Activated naive CD8-positive, alpha-beta T cell treated with anti-CD3 and anti-CD28 coated beads, Interleukin-2, amount 10 ng/mL, durations not matched to agents 7 days and 5 days (primary cell): ENCODE measurements around the gene CHMP5. TPM values are rescaled to one million over a fixed set of nuclear protein-coding genes. Genes with fewer than 3 reads are reported as not detected.

Experiments
- ATAC-seq: fragments of 150-1000 bp; cut with Tn5 transposase; one replicate; pipeline ENCODE4 v1.10.0; 2021; ENCODE audit warnings: low read depth, moderate library complexity
- POLR2A ChIA-PET: fragments of 350-600 bp; sonication (Branson Sonifier 250); formaldehyde crosslinking; loops from one replicate; lab custom pipeline; 2021; ENCODE audit warnings: antibody characterized with exemption; lab: Charles Lee
- DNase-seq: peaks from one replicate; pipeline ENCODE4 v3.0.0; 2021
- H3K27ac Mint-ChIP-seq: one replicate; pipeline ENCODE4 v1.8.0; 2022; ENCODE audit warnings: mild to moderate bottlenecking, mixed read lengths
- H3K27me3 Mint-ChIP-seq: one replicate; pipeline ENCODE4 v1.8.0; 2022; ENCODE audit warnings: mild to moderate bottlenecking, moderate library complexity, mixed read lengths
- H3K36me3 Mint-ChIP-seq: one replicate; pipeline ENCODE4 v1.8.0; 2021; ENCODE audit warnings: mild to moderate bottlenecking, mixed read lengths
- H3K4me1 Mint-ChIP-seq: one replicate; pipeline ENCODE4 v1.8.0; 2021; ENCODE audit warnings: mixed read lengths
- H3K4me3 Mint-ChIP-seq: one replicate; pipeline ENCODE4 v1.8.0; 2022; ENCODE audit warnings: mild to moderate bottlenecking, moderate library complexity, mixed read lengths
- H3K9me3 Mint-ChIP-seq: one replicate; pipeline ENCODE4 v1.8.0; 2021; ENCODE audit warnings: mixed read lengths
- total RNA-seq, 2 experiments: library from RNA; stranded (reverse); gene quantifications; one replicate each; pipeline ENCODE4 v1.2.3, GENCODE V29; 2021

Gene CHMP5
- total RNA-seq, 2 experiments from 2014 or later = 96.1 to 97.1 TPM

DNA sequence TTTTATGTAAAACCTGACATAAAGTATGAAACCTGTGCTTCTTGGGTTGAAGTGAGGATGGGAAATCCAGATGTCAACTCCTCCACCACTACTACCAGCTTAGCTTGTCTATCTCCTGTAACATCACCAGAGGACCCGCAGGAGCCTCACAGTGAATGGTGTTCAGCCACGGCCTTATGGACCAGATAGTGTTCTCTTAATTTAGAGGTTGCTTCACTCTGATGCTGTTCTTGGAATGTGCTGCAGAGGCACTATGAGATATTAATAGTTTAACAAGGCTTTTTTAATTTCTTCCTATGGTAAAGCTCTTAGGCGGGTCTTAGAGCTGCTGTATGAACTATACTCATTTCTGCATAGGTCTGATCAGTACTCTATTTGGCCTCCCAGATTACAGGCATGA lies 53.4 kb downstream of the CHMP5 start:
- Mint-ChIP-seq H3K27me3 (no peaks in the 10 kb centered on the region), H3K4me1 (peaks cover 2% of the 10 kb centered on the region), H3K4me3 (no peak overlapping the region), H3K36me3 (peaks cover 39% of the 10 kb centered on the region), H3K9me3 (no peaks in the 10 kb centered on the region), H3K27ac (no peak overlapping the region)
- POLR2A ChIA-PET = no interaction called here
- DNase-seq (no peak), ATAC-seq (no peak)

DNA sequence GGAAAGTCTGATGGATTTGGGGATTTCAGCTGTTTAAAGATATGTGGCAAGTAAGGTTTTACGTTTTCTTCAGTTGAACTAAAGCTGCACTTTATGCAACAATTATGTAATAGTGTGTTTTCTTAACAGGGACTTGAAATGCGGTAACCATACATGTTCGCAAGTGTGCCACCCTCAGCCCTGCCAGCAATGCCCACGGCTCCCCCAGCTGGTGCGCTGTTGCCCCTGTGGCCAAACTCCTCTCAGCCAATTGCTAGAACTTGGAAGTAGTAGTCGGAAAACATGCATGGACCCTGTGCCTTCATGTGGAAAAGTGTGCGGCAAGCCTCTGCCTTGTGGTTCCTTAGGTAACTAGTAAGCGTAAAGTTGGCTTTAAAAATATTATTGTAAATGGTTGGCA lies 53.9 kb downstream of the CHMP5 start:
- ATAC-seq (no peak), DNase-seq (no peak)
- POLR2A ChIA-PET = no interaction called here
- peaks cover 2% of the 10 kb centered on the region for H3K4me1 Mint-ChIP-seq
- H3K36me3 Mint-ChIP-seq = peaks cover 39% of the 10 kb centered on the region
- no peak overlapping the region for H3K4me3 Mint-ChIP-seq
- H3K27me3 Mint-ChIP-seq = no peaks in the 10 kb centered on the region
- H3K27ac Mint-ChIP-seq = no peak overlapping the region
- no peaks in the 10 kb centered on the region for H3K9me3 Mint-ChIP-seq

DNA sequence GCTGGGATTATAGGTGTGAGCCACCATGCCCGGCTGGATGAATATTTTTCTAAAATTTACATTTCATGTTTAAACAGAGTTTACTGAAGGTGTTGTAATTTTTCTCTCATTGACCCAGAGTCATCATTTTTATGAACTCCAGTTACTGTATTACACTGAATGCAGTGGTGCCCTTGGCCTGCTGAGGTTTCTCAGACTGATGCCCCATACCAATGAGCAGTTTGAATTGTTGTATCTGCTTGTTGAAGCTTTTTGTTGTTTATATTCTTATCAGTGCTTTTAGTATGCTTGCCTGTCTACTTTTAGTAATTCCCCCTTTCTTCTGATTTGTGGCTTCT lies 55.4 kb downstream of the CHMP5 start:
- POLR2A ChIA-PET = interaction anchor here (0.9 kb wide), 1 partner anchor 14 kb away, joined by 3 read pairs; no protein-coding TSS in a partner anchor
- no peak overlapping the region for H3K27ac Mint-ChIP-seq
- no peak overlapping the region for H3K4me3 Mint-ChIP-seq
- peaks cover 2% of the 10 kb centered on the region for H3K4me1 Mint-ChIP-seq
- no peaks in the 10 kb centered on the region for H3K9me3 Mint-ChIP-seq
- ATAC-seq = no peak
- no peak for DNase-seq
- peaks cover 44% of the 10 kb centered on the region for H3K36me3 Mint-ChIP-seq
- H3K27me3 Mint-ChIP-seq = no peaks in the 10 kb centered on the region

DNA sequence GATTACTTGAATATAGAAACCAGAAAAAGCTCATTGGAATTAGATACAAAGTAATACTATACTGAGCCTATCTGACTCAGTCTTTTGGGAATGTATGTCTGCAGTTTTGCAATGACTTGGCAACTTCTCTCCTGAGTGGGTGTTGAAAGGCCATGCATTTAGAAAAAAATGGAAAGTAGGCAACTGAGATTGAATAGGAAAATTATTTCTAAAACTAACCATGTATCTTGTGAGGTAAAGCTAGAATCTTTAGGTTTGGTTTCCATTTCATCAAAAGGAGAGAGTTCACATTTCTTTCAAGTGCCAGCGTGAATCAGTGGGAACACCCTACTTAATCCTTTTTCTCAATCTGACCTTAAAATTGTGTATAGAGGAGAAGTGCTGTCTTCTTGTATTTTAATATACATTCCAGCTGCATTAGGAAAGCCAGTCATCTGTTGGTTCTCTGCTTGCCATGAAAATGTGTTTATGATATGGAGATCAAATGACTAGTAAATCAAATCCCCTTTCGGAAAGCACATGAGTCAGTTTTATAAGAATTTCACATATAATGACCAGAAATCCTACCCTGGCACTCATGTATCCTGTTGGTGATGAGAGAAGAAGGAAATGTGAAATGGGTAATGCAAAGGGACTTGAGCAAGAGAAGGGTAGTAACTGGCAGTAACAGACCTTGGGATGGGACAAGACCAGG lies 55.9 kb downstream of the CHMP5 start:
- ATAC-seq (no peak), DNase-seq (no peak)
- Mint-ChIP-seq H3K4me1 (no peaks in the 10 kb centered on the region), H3K9me3 (no peaks in the 10 kb centered on the region), H3K27me3 (no peaks in the 10 kb centered on the region), H3K4me3 (no peak overlapping the region), H3K27ac (no peak overlapping the region), H3K36me3 (peaks cover 46% of the 10 kb centered on the region)
- POLR2A ChIA-PET = interaction anchor here (0.6 to 0.9 kb wide), 2 partner anchors 15 to 226 kb away, joined by 3 read pairs; no protein-coding TSS in a partner anchor

DNA sequence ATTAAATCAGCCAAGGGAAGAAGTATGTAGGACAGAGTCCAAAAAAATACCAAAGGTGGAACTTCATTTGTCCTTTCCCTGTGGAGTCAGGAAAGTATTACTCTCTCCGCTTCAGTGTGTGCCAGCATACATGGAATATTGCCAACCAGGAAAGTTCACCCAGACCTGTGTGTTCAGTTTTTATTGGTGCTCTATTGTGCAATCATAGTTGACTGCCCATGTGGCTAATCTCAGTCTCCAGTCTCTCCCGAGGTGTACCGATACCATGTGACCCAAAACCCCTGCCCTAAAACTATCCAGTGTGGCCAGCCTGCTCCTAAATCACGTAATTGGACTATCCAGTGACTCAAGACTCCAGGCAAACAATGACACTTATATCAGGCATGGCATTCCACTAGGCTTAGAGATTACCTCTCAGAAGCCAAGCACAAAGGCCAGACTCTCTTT lies 64.3 kb downstream of the CHMP5 start:
- Mint-ChIP-seq H3K27ac (no peak overlapping the region), H3K4me3 (no peak overlapping the region), H3K9me3 (no peaks in the 10 kb centered on the region), H3K4me1 (peaks cover 2% of the 10 kb centered on the region), H3K36me3 (peaks cover 41% of the 10 kb centered on the region), H3K27me3 (no peaks in the 10 kb centered on the region)
- ATAC-seq (no peak), DNase-seq (no peak)
- POLR2A ChIA-PET = no interaction called here

DNA sequence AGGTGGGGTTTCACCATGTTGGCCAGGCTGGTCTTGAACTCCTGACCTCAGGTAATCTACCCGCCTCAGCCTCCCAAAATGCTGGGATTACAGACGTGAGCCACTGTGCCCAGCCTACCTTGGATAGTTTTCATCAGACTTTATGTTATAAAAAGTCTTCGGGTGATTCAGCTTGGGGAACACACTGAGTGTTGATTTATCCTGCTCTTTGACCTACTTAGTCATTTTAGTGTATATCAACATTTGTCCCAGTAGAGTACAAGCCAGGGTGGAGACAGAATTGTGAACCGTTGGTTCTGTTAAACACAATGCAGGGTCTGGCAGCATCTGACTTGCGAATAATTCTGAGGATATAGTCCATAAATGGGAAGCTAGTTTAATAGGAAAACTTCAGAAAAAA lies 65.1 kb downstream of the CHMP5 start:
- H3K4me1 Mint-ChIP-seq = peaks cover 2% of the 10 kb centered on the region
- H3K36me3 Mint-ChIP-seq = peaks cover 43% of the 10 kb centered on the region
- POLR2A ChIA-PET = no interaction called here
- DNase-seq (no peak), ATAC-seq (no peak)
- H3K27ac Mint-ChIP-seq = no peak overlapping the region
- no peaks in the 10 kb centered on the region for H3K27me3 Mint-ChIP-seq
- H3K9me3 Mint-ChIP-seq = no peaks in the 10 kb centered on the region
- H3K4me3 Mint-ChIP-seq = no peak overlapping the region

DNA sequence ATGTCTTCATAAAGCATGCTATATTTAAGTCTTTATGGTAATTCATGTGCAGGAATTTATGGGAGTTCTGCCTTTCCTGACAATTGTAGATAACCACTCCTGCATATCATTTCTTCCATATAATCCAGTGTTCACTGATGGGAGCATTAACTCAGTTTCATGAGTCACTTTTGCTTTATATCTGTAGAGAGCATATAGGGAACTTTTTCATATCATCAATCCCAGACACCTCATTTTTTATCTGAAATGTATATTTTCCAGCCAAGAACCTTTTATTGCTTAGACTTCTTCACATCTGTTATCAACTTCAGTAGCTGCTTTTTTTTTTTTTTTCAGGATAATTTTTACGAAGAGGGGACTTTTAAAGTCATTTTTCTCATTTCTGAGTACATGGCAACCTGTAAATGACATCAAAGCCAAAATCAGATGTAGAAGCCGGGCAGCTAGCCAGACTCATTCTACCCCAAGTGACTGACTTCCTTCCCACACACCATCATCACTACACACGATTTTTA lies 66.6 kb downstream of the CHMP5 start:
- Mint-ChIP-seq H3K27ac (no peak overlapping the region), H3K4me3 (no peak overlapping the region), H3K4me1 (peaks cover 2% of the 10 kb centered on the region), H3K27me3 (no peaks in the 10 kb centered on the region), H3K9me3 (no peaks in the 10 kb centered on the region), H3K36me3 (peaks cover 48% of the 10 kb centered on the region)
- POLR2A ChIA-PET = no interaction called here
- DNase-seq (no peak), ATAC-seq (no peak)

Other genes starting within 250 kb of the CHMP5 start
- gene DNAJA1, start 239.8 kb upstream of the CHMP5 start, total RNA-seq = 100 to 1,000 TPM in 1 of 2 experiments, 10 to 100 TPM in 1; 99.1 to 102 TPM
- gene SMU1, start 188.4 kb upstream of the CHMP5 start, total RNA-seq = 10 to 100 TPM; 22.2 to 22.9 TPM
- gene B4GALT1, start 97.7 kb upstream of the CHMP5 start, total RNA-seq = 10 to 100 TPM; 34.6 to 35.7 TPM
- not detected for gene SPINK4, start 24.9 kb upstream of the CHMP5 start, total RNA-seq
- gene BAG1, start 341 bp upstream of the CHMP5 start, total RNA-seq = 10 to 100 TPM; 63.8 to 73.2 TPM
- 10 to 100 TPM; 47.4 to 48.2 TPM for gene NFX1, start 25.5 kb downstream of the CHMP5 start, total RNA-seq
- gene AQP7, start 137.5 kb downstream of the CHMP5 start, total RNA-seq = not detected
- gene AQP3, start 182.5 kb downstream of the CHMP5 start, total RNA-seq = 10 to 100 TPM; 29.1 to 32.0 TPM
- gene NOL6, start 208.9 kb downstream of the CHMP5 start, total RNA-seq = 10 to 100 TPM; 30.1 to 33.2 TPM